Myocyte (in vitro differentiated cells): Measurements from ENCODE around the gene TMEM91. TPM values are rescaled to one million over a fixed set of nuclear protein-coding genes. Genes with fewer than 3 reads are reported as not detected.

Source experiments
- DNase-seq: peaks from one replicate; pipeline ENCODE4 v3.0.0-alpha.2; 2012; ENCODE audit warnings: low read depth
- total RNA-seq: library from RNA; depleted of rRNA; stranded (reverse); fragments of >200 nt; gene quantifications from 2 replicates; pipeline ENCODE4 v1.2.3, GENCODE V29; 2014

Gene TMEM91
- total RNA-seq, 1 donor from 2014 or later = 0.59 TPM

GRCh38 chr19:41410336-41411054 is 34.2 kb downstream of the TMEM91 start:
- no peak for DNase-seq

DNA sequence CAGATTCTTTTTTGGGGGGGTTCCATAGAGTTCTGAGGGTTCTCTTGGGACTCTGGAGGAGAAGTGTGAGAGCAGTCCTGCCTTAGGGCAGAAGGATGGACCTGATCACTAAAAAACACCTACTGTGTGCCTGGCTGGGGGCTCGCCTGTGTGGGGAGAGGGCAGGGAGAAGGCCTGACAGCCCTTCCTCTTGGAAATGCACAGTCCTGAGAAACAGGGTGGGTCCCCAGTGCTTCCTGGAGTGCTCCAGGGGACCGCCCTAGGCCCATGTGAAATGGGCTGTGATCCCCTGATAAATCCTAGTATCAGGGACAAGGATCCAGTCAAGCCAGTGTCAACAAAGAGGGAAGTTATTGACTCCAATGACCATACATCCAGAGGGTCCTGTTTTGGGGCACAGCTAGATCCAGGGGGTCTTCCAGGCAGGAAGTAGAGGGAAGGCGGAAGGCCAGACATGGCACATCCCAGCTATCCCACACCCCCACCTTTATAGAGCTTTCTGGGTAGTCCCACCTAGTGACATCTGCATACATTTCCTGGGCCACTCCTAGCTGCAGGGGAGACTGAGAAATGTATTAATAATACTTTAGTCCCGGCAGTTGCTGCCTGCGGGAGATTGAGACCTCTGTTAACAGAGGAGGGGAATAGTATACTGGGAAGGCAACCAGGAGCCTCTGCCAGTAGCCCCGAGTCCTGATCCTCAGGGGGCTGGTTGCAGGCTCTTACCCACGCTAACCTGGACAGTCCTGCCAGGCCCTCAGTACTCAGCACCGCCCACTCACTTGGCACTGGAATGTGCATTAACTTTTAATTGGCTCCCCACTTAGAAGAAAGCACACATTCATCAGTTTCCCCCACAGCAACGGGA is 35.0 kb downstream of the TMEM91 start:
- DNase-seq = no peak

DNA sequence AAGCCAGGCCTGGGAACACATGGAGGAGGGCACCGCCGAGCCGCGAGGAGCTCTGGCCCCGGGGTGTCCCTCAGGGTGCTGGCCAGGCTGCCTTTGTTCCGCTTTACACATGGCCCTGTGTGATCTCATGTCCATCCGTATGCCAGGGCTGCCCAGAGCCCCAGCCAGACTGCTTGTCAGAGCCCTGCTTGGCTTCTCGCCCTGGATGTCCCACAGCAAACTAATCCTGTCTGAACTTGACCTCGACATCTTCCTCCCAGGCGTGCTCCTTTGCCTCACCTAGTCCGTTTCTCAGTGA is 35.6 kb downstream of the TMEM91 start:
- no peak for DNase-seq

GRCh38 chr19:41412953-41413352 is 36.6 kb downstream of the TMEM91 start:
- DNase-seq = no peak

DNA sequence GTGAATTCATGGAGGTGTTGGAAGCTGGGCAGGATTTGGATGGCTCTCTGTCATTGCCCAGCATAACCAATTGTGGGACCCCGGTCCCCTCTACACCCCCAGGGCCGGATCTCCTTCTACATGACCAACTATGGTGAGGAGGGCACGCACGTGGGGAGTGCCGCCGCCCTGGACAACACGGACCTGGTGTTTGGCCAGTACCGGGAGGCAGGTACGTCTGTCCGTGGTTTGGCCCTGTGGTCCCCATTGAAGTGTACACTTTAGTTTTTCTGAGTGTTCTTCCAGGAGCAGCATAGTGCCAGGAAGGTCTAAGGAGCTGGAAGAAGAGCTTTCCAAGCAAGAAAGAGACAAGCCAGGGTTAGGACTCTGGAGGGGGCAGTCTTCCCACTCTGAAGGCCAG is 37.6 kb downstream of the TMEM91 start:
- no peak for DNase-seq

- no peak for DNase-seq
Observed at GRCh38 chr19:41414461-41414860, 38.1 kb downstream of the TMEM91 start.

- peak; percentile 89 for DNase-seq
Observed at GRCh38 chr19:41415154-41415571, 38.8 kb downstream of the TMEM91 start.

DNA sequence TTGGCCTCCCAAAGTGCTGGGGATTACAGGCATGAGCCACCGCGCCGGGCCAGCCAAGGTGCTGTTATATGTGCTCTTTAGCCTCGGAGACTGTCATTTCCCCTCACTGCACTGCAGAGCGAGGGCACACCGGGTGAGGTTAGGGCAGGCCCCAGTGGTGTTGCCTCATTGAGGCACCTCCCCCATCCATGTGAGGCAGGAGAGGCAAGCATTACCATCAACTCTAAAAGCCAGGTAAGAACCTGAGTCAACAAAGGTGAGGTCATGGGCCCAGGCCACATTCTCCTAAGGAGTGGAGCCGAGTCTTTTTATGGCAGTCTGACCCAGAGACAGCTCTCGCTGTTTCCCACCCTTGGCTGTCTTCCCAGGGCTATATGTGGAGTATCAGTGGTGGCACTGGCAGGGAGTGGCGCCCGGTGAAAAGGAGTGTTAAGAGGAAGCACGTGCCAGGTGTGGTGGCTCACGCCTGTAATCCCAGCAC is 39.9 kb downstream of the TMEM91 start:
- no peak for DNase-seq

DNA sequence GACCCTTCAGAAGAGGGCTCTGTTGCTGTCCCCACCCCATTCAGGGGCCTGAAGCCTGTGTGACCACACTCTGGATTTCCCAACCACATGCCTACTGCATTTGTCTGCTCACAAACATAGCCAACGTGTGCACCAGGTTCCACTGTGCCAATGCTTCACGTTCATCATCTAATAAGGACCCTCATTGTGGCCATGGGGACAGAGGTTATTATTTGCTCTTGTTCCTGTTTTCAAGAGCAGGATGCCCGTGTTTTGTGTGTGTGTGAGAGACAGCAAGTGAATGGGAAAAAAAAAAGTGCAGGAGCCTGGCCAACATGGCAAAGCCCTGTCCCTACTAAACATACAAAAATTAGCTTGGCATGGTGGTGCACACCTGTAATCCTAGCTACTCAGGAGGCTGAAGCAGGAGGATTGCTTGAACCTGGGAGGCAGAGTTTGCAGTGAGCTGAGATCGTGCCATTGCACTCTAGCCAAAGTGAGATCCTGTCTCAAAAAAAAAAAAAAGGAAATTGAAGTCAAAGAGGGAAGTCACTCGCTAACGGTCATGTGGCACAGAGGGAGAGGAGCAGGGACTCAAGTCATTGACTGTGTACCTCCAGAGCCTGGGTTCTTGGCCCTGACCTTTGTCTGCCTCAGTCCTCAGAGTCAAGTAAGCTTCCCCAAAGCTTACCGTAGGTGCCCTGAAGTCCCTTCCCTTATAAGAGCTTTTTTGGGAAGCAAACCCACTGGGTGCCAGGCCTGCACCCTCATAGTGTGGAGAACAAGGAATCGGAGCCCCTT is 44.0 kb downstream of the TMEM91 start:
- DNase-seq = no peak

GRCh38 chr19:41421314-41421713 is 45.0 kb downstream of the TMEM91 start:
- no peak for DNase-seq

- no peak for DNase-seq
Observed at GRCh38 chr19:41421973-41422372, 45.6 kb downstream of the TMEM91 start.

DNA sequence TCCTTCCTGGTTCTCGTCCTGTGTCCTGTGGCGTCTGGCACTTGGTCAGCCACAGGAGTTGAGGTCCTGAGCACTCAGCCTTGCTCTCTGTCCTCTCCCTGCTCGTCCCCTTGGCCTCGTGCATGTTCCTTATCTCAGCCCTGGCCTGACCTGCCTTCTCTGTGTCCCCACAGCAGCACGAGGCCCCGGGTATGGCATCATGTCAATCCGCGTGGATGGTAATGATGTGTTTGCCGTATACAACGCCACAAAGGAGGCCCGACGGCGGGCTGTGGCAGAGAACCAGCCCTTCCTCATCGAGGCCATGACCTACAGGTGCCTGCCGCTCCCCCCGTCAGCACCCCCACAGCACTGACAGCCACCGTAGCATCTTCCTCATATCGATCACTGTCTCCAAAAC is 46.1 kb downstream of the TMEM91 start:
- DNase-seq = no peak

GRCh38 chr19:41422955-41423354 is 46.6 kb downstream of the TMEM91 start:
- DNase-seq = no peak

GRCh38 chr19:41424335-41425173 is 48.2 kb downstream of the TMEM91 start:
- DNase-seq = no peak

DNA sequence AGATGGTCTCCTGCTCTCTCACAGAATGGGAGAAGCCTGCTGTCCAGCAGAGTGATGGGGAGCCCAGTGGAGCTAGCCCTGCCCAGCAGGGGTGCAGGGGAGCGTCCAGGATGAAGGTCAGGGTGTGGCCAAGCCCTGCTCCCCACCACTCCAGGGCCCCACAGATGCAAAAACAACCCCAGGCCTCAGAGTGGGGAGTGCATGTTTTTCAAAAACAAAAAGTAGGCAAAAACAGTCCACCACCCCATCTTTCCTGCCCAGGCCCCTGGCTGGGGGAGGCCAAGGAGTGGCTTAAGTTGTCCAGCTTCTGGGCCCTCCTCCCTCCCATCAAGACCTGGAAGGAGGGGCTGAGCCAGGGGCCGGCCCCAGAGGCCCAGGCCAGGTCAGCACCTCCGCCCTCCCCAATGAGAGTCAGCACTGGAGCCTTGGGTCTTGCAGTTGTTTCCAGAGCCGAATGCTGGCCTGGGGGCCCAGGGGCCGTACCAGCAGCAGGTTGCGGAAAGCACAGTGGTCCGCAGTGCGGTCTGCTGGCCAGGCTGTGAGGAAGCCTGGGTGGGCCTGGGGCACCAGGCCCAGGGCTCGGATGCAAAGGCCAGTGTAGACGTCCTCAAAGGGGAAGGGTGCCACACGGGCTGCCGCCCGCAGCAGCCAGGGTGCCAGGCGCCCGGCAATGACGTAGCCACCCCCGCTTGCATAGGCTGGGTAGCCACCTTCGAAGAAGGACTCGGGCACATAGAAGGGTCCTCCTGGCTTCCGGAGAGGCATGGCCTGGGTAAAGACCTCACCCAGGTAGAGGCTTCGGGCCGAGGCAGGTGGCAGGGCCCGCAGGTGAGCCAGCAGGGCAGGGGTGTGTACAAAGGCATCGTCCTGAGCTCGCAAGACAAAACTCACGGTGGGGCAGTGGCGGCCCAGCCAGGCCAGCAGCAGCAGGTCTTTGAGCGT is 49.1 kb downstream of the TMEM91 start:
- DNase-seq = no peak

DNA sequence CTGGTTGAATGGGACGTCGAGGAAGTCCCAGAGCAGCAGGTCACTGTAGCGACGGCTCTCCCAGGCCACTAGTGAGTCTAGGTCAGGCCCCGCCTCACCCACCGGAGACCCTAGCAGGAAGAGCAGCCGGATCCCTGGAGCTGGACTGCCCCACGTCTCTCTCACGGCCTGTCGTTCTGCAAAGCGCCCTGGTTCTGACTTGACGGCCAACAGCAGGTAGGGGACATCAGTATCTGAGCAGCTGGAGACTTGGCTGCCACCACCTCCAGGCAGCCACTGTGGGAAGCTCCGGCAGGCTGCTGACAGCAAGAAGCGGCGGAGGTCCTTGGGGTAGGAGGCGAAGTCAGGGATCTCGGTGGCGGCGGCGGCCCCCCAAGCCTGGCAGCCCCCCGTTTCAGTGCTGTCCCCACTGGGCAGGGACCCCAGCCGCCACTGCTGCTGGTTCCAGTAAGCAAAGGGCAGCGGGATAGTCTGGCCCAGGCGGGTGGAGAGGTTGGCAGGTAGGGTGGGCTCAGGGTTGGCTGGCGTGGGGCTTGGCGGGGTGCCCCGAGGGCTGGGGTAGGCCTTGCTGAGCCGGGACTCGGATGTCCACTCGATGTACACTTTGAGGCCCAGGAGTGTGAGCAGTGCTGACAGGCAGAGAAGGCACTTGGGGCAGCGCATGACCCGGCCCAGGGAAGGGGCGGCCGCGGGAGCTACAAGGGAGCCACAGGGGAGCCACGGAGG is 49.9 kb downstream of the TMEM91 start:
- DNase-seq = no peak

GRCh38 chr19:41426952-41427646 is 50.8 kb downstream of the TMEM91 start, which contains the start of gene B3GNT8:
Gene B3GNT8 (minus strand): TSS chr19:41427374. CDS start chr19:41426778, 596 bp downstream.
- DNase-seq = peak; percentile 38
